ENCODE measurements around the gene ZNF592. TPM values are rescaled to one million over a fixed set of nuclear protein-coding genes. Genes with fewer than 3 reads are reported as not detected.
A peak's percentile ranks its signal among the peaks of the same experiment; 100 is the strongest.
"Not testable (repeated sequence)": the region's sequence is repeated elsewhere in the genome, so short reads cannot be mapped to it uniquely, and the experiment has no call there.

ZNF592 gene
- total RNA-seq, 1 donor from 2014 or later = 29.9 TPM

DNA sequence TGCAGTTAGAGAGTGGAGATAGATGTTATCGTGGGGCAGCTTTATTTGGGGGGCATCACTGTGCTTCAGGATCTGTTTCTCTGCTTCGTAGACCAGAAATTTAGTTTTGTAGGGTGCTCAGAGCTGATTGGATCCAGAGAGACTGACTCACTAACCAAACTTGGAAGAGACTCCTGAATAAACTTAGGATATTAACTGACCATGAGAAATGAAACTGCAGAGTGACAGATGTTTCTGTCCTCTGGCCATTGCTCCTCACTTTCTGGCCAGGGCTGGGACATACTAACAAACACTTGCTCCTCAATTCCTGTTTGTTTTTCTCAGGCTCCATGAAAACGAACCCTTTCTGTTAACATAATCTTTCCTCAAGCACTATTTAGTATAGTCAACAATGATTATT lies 4.3 kb downstream of the ZNF592 start:
- no peak for DNase-seq (ENCODE audit: low spot score)
- Mint-ChIP-seq H3K4me1 (ENCODE audit: low read depth) (peaks cover 48% of the 10 kb centered on the region), H3K27me3 (ENCODE audit: insufficient read depth) (no peaks in the 10 kb centered on the region), H3K4me3 (no peak overlapping the region), H3K27ac (no peak overlapping the region), H3K36me3 (ENCODE audit: low read depth) (peaks cover 26% of the 10 kb centered on the region), H3K9me3 (no peaks in the 10 kb centered on the region)
- intact Hi-C loops (cut with micrococcal nuclease) = no loop called here

DNA sequence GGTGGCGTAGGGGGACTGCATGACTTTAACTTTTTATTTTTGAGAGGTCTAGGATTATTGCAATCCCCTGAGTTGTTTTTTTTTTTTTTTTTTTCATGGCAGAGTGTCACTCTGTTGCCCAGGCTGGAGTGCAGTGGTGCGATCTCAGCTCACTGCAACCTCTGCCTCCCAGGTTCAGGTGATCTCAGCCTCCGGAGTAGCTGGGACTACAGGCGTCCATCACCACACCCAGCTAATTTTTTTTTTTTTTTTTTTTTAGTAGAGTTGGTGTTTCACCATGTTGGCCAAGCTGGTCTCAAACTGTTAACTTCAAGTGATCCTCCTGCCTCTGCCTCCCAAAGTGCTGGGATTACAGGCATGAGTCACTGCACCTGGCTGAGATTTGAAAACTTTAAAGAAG lies 6.5 kb downstream of the ZNF592 start:
- peaks cover 45% of the 10 kb centered on the region for H3K4me1 Mint-ChIP-seq (ENCODE audit: low read depth)
- H3K27ac Mint-ChIP-seq; H3K9me3 Mint-ChIP-seq; DNase-seq (ENCODE audit: low spot score); H3K4me3 Mint-ChIP-seq; intact Hi-C loops (cut with micrococcal nuclease); H3K27me3 Mint-ChIP-seq (ENCODE audit: insufficient read depth): not testable (repeated sequence)
- peaks cover 23% of the 10 kb centered on the region for H3K36me3 Mint-ChIP-seq (ENCODE audit: low read depth)

DNA sequence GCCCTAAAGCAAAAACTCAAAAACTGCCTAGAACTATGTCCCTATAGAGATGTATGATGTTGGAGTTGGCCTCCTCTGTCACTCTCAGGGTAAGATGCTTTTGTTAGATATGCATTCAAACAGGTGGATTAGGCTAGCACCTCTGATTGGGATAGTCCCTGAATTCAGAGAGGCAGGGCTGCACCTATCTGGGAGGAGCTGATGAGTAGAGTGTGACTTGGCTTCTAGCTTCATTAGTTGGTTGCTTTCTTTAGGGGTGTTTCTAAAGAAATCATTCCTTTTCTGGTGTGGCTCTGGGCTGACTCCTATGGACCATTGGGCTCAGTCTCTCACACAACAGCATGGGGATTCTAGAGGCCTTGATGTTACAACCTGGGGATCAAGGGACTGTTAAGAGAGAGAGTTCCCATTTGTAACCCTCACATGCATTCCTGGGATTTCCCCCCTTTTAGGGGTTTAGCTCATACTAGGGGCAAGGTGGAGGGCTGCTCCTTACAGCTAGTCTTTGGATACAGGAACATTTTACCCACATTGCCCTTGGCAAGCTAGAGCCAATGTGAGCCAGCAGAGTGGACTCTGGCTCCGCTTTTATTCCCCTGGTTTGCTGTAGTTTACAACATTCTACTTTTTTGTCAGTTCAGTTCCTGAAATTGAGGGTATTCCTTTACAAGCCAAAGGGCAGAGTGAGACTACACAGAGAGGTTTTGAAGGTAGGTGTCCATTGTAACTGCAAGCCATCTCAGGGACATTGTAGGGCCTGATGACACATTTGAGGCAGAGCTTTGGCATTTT lies 7.5 kb downstream of the ZNF592 start:
- no peaks in the 10 kb centered on the region for H3K9me3 Mint-ChIP-seq
- DNase-seq (ENCODE audit: low spot score) = no peak
- intact Hi-C loops (cut with micrococcal nuclease) = no loop called here
- H3K27ac Mint-ChIP-seq = no peak overlapping the region
- H3K4me3 Mint-ChIP-seq = no peak overlapping the region
- H3K36me3 Mint-ChIP-seq (ENCODE audit: low read depth) = peaks cover 18% of the 10 kb centered on the region
- H3K4me1 Mint-ChIP-seq (ENCODE audit: low read depth) = peaks cover 34% of the 10 kb centered on the region
- no peaks in the 10 kb centered on the region for H3K27me3 Mint-ChIP-seq (ENCODE audit: insufficient read depth)

DNA sequence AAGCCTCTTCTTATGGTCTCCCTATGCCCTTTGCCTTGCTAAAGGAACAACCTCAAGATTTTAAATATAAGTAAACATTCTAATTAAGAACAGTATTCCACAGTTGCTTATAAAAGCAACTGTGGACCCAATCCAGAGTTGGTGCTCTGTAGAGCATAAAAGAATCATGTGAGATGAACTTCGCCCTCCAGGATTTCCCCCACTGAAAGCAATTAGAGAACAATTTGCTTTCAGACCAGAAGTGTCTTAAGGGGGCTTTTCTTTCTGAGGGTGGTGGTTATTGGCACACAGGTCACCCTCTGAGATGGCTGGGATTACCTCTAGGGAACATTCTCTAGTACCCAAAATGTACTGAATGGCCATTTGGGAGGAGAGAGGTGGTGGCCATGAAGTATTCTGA lies 10.6 kb downstream of the ZNF592 start:
- H3K4me1 Mint-ChIP-seq (ENCODE audit: low read depth) = peaks cover 20% of the 10 kb centered on the region
- DNase-seq (ENCODE audit: low spot score) = no peak
- no peaks in the 10 kb centered on the region for H3K9me3 Mint-ChIP-seq
- peaks cover 3% of the 10 kb centered on the region for H3K36me3 Mint-ChIP-seq (ENCODE audit: low read depth)
- H3K4me3 Mint-ChIP-seq = no peak overlapping the region
- intact Hi-C loops (cut with micrococcal nuclease) = no loop called here
- H3K27me3 Mint-ChIP-seq (ENCODE audit: insufficient read depth) = no peaks in the 10 kb centered on the region
- H3K27ac Mint-ChIP-seq = no peak overlapping the region

DNA sequence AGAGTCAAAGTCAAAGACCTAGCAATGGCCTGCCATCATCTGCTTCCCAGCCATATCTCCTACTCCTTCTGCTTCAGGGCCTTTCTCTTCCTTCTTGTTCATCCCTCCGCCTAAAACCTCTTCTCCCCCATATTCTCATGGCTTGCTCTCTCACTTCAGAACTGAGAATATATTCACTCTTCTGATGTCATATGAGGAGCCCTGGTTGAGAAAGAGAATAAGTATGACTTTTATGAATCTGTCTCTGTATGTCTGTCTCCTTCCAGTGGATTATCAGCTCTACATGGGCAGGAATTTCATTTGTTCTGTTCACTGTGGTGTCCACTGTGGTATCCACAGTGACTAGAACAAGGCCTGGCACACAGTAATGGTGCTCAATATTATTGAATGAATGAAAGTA lies 11.8 kb downstream of the ZNF592 start:
- peaks cover 7% of the 10 kb centered on the region for H3K36me3 Mint-ChIP-seq (ENCODE audit: low read depth)
- DNase-seq (ENCODE audit: low spot score) = no peak
- H3K27me3 Mint-ChIP-seq (ENCODE audit: insufficient read depth) = no peaks in the 10 kb centered on the region
- intact Hi-C loops (cut with micrococcal nuclease) = loop anchor here (1.0 kb wide), 1 partner anchor 11 kb away; no protein-coding TSS in a partner anchor
- no peaks in the 10 kb centered on the region for H3K9me3 Mint-ChIP-seq
- H3K4me1 Mint-ChIP-seq (ENCODE audit: low read depth) = peaks cover 32% of the 10 kb centered on the region
- H3K4me3 Mint-ChIP-seq = no peak overlapping the region
- no peak overlapping the region for H3K27ac Mint-ChIP-seq

DNA sequence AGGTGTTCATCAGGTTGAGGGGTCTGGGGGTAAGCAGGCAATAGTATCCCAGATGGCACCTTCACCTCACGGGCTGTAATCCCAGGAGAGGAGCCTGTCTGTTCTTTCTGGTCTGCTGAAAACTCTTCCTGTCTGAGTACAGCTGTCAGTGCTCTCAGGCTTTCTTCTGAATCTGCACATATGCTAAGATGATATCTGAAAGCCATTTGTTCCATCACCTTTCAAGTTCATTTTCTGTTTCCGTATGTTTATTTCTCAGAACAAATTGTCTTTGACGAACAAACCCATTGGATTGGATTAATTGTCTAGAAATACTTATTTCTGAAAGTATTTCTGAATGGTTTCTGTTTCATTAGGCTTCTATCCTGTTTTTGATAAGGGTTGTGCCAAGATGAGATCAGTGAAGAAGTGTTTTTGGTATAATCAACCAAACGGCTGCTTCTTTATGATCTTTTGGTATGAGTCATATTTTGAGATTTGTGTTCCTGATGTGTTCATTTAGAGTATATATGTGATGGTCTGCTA lies 13.3 kb downstream of the ZNF592 start:
- no peak overlapping the region for H3K27ac Mint-ChIP-seq
- peaks cover 27% of the 10 kb centered on the region for H3K4me1 Mint-ChIP-seq (ENCODE audit: low read depth)
- no peaks in the 10 kb centered on the region for H3K27me3 Mint-ChIP-seq (ENCODE audit: insufficient read depth)
- H3K4me3 Mint-ChIP-seq = no peak overlapping the region
- peaks cover 15% of the 10 kb centered on the region for H3K36me3 Mint-ChIP-seq (ENCODE audit: low read depth)
- no peak for DNase-seq (ENCODE audit: low spot score)
- intact Hi-C loops (cut with micrococcal nuclease) = loop anchor here (1.0 kb wide), 6 partner anchors 25 to 130 kb away; partner anchors contain the start of genes SEC11A and WDR73
- no peaks in the 10 kb centered on the region for H3K9me3 Mint-ChIP-seq

DNA sequence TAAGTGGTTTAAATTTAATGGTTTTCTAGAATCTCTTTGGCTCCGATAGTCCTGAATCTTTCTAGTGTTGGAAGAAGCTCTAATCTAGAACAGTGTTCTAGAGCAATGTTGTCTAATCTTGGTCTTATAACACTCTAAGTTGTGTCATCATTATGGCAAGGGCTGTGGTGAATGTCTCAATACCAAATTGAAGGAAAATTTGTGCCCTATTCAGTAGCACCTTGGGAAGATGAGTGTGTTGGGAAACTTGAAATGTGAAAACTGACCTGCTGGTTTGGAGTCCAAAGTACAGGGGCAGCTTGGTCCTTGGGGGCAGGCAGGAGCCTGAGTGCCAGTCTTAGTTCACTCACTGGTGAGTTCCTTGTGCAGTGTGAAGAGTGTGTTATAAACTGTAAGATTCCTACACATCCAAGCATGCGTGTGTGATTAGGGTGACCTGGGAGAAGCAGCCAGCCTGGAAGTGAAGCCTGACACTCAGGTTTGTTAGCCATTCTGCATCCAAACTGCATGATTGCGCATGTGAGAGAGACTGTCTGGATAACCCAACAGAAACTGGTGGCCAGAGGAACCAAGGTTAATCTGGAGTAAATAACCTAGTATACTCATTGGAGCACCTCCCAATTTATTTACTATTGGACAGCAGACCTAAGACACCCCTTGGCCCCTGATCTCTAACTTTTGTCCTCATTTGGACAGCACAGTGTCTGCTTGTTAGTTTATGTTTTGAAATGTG lies 14.6 kb downstream of the ZNF592 start:
- Mint-ChIP-seq H3K4me1 (ENCODE audit: low read depth) (peaks cover 27% of the 10 kb centered on the region), H3K36me3 (ENCODE audit: low read depth) (peaks cover 20% of the 10 kb centered on the region), H3K27me3 (ENCODE audit: insufficient read depth) (no peaks in the 10 kb centered on the region), H3K27ac (no peak overlapping the region), H3K9me3 (no peaks in the 10 kb centered on the region), H3K4me3 (no peak overlapping the region)
- intact Hi-C loops (cut with micrococcal nuclease) = loop anchor here (1.0 kb wide), 1 partner anchor 51 kb away; no protein-coding TSS in a partner anchor
- DNase-seq (ENCODE audit: low spot score) = no peak

DNA sequence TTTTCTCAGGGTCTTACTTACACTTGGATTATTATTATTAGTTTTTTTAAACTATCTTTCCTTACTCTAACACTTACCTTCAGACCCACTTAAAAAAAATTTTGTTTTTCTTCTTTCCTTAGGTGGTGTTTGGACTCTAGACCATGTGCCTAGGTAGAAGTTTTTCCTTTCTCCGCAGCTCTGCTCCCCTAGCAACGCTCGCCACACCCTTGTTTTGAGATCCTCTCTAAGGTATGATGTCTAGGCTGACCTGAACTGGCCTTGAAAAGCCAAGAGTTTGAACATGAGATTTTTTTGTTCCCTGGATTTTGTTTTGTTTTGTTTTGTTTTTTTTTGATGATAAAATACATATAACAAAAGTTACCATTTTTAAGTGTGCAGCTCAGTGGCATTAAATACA lies 16.2 kb downstream of the ZNF592 start:
- Mint-ChIP-seq H3K27ac (peak overlapping the region; percentile 77), H3K36me3 (ENCODE audit: low read depth) (peaks cover 28% of the 10 kb centered on the region), H3K27me3 (ENCODE audit: insufficient read depth) (no peaks in the 10 kb centered on the region), H3K9me3 (no peaks in the 10 kb centered on the region), H3K4me3 (no peak overlapping the region), H3K4me1 (ENCODE audit: low read depth) (peaks cover 27% of the 10 kb centered on the region)
- DNase-seq (ENCODE audit: low spot score) = no peak
- intact Hi-C loops (cut with micrococcal nuclease) = no loop called here

DNA sequence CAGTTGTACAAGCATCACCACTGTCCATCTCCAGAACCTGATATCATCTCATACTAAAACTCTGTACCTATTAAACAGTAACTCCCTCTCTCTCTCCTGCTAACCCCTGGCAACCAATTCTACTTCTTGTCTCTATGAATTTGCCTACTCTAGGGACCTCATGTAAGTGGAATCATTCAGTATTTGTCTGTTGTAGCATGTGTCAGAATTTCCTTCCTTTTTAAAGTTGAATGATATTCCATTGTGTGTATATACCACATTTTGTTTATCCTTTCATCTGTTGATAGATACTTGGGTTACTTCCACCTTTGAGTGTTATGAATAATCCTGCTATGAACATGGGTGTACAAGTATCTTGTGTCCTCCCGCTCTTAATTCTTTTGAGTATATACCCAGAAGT lies 16.6 kb downstream of the ZNF592 start:
- Mint-ChIP-seq H3K27ac (peak overlapping the region; percentile 77), H3K9me3 (no peaks in the 10 kb centered on the region), H3K4me3 (no peak overlapping the region), H3K27me3 (ENCODE audit: insufficient read depth) (no peaks in the 10 kb centered on the region), H3K36me3 (ENCODE audit: low read depth) (peaks cover 31% of the 10 kb centered on the region), H3K4me1 (ENCODE audit: low read depth) (peaks cover 29% of the 10 kb centered on the region)
- intact Hi-C loops (cut with micrococcal nuclease) = no loop called here
- no peak for DNase-seq (ENCODE audit: low spot score)

DNA sequence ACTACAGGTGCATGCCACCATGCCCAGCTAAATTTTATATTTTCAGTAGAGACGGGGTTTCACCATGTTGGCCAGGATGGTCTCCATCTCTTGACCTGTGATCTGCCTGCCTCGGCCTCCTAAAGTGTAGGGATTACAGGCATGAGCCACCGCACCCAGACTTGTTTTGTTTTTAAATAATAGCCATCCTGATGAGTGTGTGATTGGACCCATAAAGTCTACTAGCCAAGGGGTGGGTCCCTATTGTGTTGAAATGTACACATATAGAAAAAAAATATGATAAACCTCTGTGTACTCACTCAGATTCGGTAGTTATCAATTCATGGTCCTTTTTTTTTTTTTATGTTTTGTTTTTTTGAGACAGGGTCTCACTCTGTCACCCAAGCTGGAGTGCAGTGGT lies 17.3 kb downstream of the ZNF592 start:
- Mint-ChIP-seq H3K27ac (no peak overlapping the region), H3K4me3 (no peak overlapping the region), H3K27me3 (ENCODE audit: insufficient read depth) (no peaks in the 10 kb centered on the region), H3K36me3 (ENCODE audit: low read depth) (peaks cover 34% of the 10 kb centered on the region), H3K4me1 (ENCODE audit: low read depth) (peaks cover 32% of the 10 kb centered on the region), H3K9me3 (no peaks in the 10 kb centered on the region)
- no peak for DNase-seq (ENCODE audit: low spot score)
- intact Hi-C loops (cut with micrococcal nuclease) = no loop called here

DNA sequence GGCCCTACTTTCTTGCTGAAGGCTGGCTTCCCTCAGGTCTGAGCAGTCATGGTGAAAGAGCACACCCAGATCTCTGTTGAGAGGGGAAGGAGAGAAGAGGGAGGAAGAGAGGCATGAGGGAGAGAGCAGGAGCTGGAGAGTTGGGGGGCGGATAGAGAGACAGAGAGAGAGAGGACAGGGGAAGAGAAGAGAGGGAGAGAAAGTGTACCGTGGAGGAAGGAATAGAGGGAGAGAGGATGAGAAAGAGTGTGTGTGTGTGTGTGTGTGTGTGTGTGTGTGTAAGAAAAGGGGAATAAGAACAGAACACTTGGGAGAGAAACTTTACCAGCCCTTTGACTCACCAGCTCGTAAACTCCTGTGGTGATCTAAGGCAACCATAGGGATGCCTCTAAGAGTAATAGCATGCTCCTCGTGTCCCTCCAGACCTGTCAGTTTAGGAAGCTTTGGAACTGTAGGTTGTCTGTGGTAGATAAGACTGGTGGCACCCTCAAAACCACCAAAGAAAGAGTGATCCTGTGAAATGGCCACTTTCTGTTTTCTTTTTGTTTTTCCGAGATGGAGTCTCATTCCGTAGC lies 18.2 kb downstream of the ZNF592 start:
- peaks cover 32% of the 10 kb centered on the region for H3K4me1 Mint-ChIP-seq (ENCODE audit: low read depth)
- no peaks in the 10 kb centered on the region for H3K27me3 Mint-ChIP-seq (ENCODE audit: insufficient read depth)
- H3K4me3 Mint-ChIP-seq = no peak overlapping the region
- intact Hi-C loops (cut with micrococcal nuclease) = no loop called here
- no peak for DNase-seq (ENCODE audit: low spot score)
- H3K36me3 Mint-ChIP-seq (ENCODE audit: low read depth) = peaks cover 38% of the 10 kb centered on the region
- no peaks in the 10 kb centered on the region for H3K9me3 Mint-ChIP-seq
- H3K27ac Mint-ChIP-seq = no peak overlapping the region

DNA sequence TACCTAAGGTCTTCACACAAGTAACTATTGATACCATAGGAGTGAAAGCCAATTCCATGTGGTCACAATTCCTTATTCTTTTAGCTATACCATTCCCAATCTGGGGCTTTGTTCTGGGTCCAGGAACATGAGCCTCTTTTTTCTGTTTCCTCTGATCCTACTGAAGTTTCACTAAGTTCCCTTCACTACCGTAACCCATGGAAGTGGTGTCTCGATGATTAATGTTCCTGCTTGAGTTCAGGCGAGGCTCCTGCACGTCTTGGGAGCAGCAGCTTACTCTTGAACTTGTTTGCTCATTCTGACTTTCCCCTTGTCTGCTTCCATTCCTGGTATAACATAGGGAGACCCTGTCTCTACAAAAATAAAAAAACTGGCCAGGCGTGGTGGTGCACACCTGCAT lies 23.6 kb downstream of the ZNF592 start:
- DNase-seq (ENCODE audit: low spot score) = no peak
- H3K9me3 Mint-ChIP-seq = no peaks in the 10 kb centered on the region
- intact Hi-C loops (cut with micrococcal nuclease) = no loop called here
- no peak overlapping the region for H3K27ac Mint-ChIP-seq
- H3K4me1 Mint-ChIP-seq (ENCODE audit: low read depth) = peaks cover 11% of the 10 kb centered on the region
- no peaks in the 10 kb centered on the region for H3K27me3 Mint-ChIP-seq (ENCODE audit: insufficient read depth)
- peaks cover 33% of the 10 kb centered on the region for H3K36me3 Mint-ChIP-seq (ENCODE audit: low read depth)
- no peak overlapping the region for H3K4me3 Mint-ChIP-seq

DNA sequence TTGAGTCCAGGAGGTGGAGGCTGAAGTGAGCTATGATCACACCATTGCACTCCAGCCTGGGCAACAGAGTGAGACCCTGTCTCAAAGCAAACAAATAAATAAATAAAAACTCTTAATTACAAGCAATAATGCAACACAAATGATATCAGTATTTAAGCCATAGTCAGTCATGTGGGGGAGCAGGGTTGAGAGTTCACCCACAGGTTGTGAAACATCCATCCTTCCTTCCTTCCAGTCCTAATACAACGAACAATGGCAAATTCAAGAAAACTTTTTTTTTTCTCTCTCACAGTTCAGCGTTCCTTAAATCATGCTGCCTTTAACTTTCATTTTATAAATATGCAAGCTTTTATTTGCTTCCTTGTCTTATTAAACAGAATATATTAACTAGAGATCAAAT lies 24.1 kb downstream of the ZNF592 start:
- no peaks in the 10 kb centered on the region for H3K27me3 Mint-ChIP-seq (ENCODE audit: insufficient read depth)
- intact Hi-C loops (cut with micrococcal nuclease) = no loop called here
- no peaks in the 10 kb centered on the region for H3K9me3 Mint-ChIP-seq

More for the DNA sequence above, 24.1 kb downstream of the ZNF592 start:
- H3K4me3 Mint-ChIP-seq = no peak overlapping the region
- H3K27ac Mint-ChIP-seq = no peak overlapping the region
- no peak for DNase-seq (ENCODE audit: low spot score)
- H3K36me3 Mint-ChIP-seq (ENCODE audit: low read depth) = peaks cover 30% of the 10 kb centered on the region
- peaks cover 11% of the 10 kb centered on the region for H3K4me1 Mint-ChIP-seq (ENCODE audit: low read depth)
